Testis (tissue), 3 donors: ENCODE data around the gene SHANK1. TPM values are rescaled to one million over a fixed set of nuclear protein-coding genes. Genes with fewer than 3 reads are reported as not detected.

Experiments
- DNase-seq: peaks from one replicate; pipeline ENCODE4 v3.0.0-alpha.2; 2019
- H3K27ac ChIP-seq, 2 donors: fragments of 200-600 bp; sonication (generic); one replicate each; pipeline ENCODE4 v1.5.1; 2019
- H3K27me3 ChIP-seq: fragments of 200-600 bp; sonication (generic); one replicate; pipeline ENCODE4 v1.5.1; 2019
- H3K36me3 ChIP-seq: fragments of 200-600 bp; sonication (generic); one replicate; pipeline ENCODE4 v1.5.1; 2017; ENCODE audit warnings: low read depth; ENCODE audit errors: missing control alignments
- H3K4me1 ChIP-seq: fragments of 200-600 bp; sonication (generic); one replicate; pipeline ENCODE4 v1.5.1; 2019
- H3K4me3 ChIP-seq, 2 donors: fragments of 200-600 bp; sonication (generic); one replicate each; pipeline ENCODE4 v1.5.1; 2017 to 2019
- H3K9me3 ChIP-seq: fragments of 200-600 bp; sonication (generic); one replicate; pipeline ENCODE4 v1.5.1; 2017
- POLR2A ChIP-seq: fragments of 450-650 bp; IDR thresholded peaks from one replicate; pipeline ENCODE4 v1.6.1; 2017; ENCODE audit warnings: antibody characterized with exemption, mild to moderate bottlenecking, moderate library complexity
- WGBS, 2 donors: methylation state at CpG; one replicate each; pipeline ENCODE4 v1.1.5; 2018; 5-methylcytosine and 5-hydroxymethylcytosine counted together
- intact Hi-C: fragments of 100-400 bp; cut with DNase I; formaldehyde crosslinking; loops from one replicate; pipeline ENCODE4 v1.15.1; 2023; ENCODE audit warnings: low total_unique reads
- polyA plus RNA-seq: library from polyadenylated mRNA; stranded (reverse); fragments of 350-450 nt; fragmentation: Illumina TruSeq; extraction: RNeasy Lipid Tissue Mini Kit (QIAGEN cat#74804); gene quantifications from one replicate; pipeline ENCODE4 v1.2.3, GENCODE V29; 2014; ENCODE audit warnings: low read depth, low replicate concordance; ENCODE audit not compliant: insufficient read depth
- total RNA-seq, 2 donors: library from RNA; depleted of rRNA; stranded (reverse); fragments of >200 nt; gene quantifications; one replicate each; pipeline ENCODE4 v1.2.3, GENCODE V29; 2016
- TF ChIP-seq, protein P1 (sequence below), 3 experiments: fragments of 450-650 bp in 2 of 3; fragments of 200-600 bp in 1 of 3; sonication (generic) in 1 of 3; IDR thresholded peaks; one replicate each; pipeline ENCODE4 v1.5.1; 2016 to 2019; ENCODE audit warnings: antibody characterized with exemption in 3 of 3, mild to moderate bottlenecking in 2 of 3, moderate library complexity in 1 of 3

Gene SHANK1
- total and polyA plus RNA-seq, 3 donors from 2014 or later: 4.1 to 5.4 (median 4.5) TPM

DNA sequence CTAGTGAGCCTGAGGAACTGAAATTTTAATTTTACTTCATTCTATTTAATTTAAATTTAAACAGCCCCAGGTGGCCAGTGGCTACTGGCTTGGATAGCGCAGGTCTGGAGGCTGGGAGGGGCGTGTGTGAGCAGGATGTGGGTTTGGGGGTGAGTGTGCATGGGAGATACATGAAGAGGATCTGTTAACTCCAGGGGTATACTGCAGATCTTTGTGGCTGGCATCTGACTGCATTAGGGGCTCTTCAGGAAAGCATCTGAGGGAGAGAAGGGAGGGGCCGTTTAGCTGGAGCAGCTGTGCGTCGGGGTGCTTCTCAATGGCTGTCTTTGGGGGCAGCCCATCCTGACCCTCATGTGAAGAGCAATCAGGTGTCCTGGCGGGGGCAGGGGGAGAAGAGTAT lies 6.8 kb downstream of the SHANK1 start:
- Histone ChIP-seq H3K36me3 (no peaks in the 10 kb centered on the region), H3K4me3 (no peak overlapping the region), H3K9me3 (no peaks in the 10 kb centered on the region), H3K27me3 (no peaks in the 10 kb centered on the region), H3K27ac (no peak overlapping the region), H3K4me1 (no peaks in the 10 kb centered on the region)
- intact Hi-C loops: no loop called here
- no peak for TF ChIP-seq POLR2A
- TF ChIP-seq, protein P1, sequence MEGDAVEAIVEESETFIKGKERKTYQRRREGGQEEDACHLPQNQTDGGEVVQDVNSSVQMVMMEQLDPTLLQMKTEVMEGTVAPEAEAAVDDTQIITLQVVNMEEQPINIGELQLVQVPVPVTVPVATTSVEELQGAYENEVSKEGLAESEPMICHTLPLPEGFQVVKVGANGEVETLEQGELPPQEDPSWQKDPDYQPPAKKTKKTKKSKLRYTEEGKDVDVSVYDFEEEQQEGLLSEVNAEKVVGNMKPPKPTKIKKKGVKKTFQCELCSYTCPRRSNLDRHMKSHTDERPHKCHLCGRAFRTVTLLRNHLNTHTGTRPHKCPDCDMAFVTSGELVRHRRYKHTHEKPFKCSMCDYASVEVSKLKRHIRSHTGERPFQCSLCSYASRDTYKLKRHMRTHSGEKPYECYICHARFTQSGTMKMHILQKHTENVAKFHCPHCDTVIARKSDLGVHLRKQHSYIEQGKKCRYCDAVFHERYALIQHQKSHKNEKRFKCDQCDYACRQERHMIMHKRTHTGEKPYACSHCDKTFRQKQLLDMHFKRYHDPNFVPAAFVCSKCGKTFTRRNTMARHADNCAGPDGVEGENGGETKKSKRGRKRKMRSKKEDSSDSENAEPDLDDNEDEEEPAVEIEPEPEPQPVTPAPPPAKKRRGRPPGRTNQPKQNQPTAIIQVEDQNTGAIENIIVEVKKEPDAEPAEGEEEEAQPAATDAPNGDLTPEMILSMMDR (IDR thresholded peaks at IDR 0.05): no peak
- 85 to 88% methylated on average over 6 of the region's 6 CpGs for WGBS, 2 donors
- no peak for DNase-seq

DNA sequence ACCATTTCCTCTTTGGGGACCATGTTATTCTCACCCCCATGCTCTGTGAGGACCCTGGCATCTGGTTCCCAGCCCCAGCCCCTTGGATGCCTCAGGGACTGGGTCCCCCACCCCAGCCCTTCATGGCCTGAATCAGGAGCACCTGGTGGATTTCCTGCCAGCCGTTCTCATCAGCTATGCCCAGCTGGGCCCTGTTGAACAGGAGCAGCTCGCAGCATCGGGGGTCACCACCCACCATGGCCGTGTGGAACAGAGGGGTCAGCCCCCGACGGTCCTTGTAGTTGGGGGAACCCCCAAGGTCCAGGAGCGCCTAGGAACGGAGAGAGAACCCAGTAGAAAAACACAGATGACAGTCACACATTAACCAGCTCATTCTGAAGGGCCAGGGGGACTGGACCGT lies 7.8 kb downstream of the SHANK1 start:
- intact Hi-C loops: no loop called here
- Histone ChIP-seq H3K4me1 (no peaks in the 10 kb centered on the region), H3K4me3 (no peak overlapping the region), H3K27ac (no peak overlapping the region), H3K36me3 (no peaks in the 10 kb centered on the region), H3K27me3 (no peaks in the 10 kb centered on the region), H3K9me3 (no peaks in the 10 kb centered on the region)
- no peak for DNase-seq
- TF ChIP-seq, protein P1 (IDR thresholded peaks at IDR 0.05): no peak
- TF ChIP-seq POLR2A: no peak
- 83 to 92% methylated on average over 5 to 9 of the region's 9 CpGs for WGBS, 2 donors

- no peaks in the 10 kb centered on the region for H3K9me3 ChIP-seq
- no peaks in the 10 kb centered on the region for H3K36me3 ChIP-seq
- no peak for DNase-seq
- no peaks in the 10 kb centered on the region for H3K27me3 ChIP-seq
- intact Hi-C loops: no loop called here
- TF ChIP-seq, protein P1 (IDR thresholded peaks at IDR 0.05): no peak
- no peak for TF ChIP-seq POLR2A
- H3K27ac ChIP-seq: no peak overlapping the region
- H3K4me3 ChIP-seq: no peak overlapping the region
- WGBS, 2 donors: 88 to 93% methylated on average over 11 of the region's 11 CpGs
- no peaks in the 10 kb centered on the region for H3K4me1 ChIP-seq
These were observed 8.4 kb downstream of the SHANK1 start for GRCh38 chr19:50711196-50711595.

DNA sequence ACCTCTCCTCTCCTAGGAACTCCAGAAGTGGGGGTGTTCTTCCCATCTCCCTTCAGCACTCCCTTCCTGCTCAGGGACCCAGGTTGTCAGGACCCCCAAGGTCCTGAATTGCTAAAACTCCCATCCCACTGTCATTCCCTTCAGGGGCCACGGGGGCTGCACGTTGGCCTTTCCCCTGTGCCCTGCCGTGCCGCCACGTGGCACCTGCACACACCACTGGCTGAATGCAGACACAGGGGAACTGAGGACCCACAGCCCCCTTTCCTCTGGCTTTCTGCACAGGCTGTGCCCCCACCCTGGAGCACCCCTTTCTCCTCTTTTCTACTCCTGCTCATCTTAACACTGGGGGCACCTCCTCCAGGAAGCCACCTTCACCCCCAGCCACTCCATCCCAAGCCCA lies 9.0 kb downstream of the SHANK1 start:
- no peaks in the 10 kb centered on the region for H3K36me3 ChIP-seq
- no peak overlapping the region for H3K4me3 ChIP-seq
- H3K4me1 ChIP-seq: no peaks in the 10 kb centered on the region
- no peaks in the 10 kb centered on the region for H3K27me3 ChIP-seq
- 87 to 96% methylated on average over 5 of the region's 5 CpGs for WGBS, 2 donors
- intact Hi-C loops: no loop called here
- TF ChIP-seq, protein P1 (IDR thresholded peaks at IDR 0.05): no peak
- no peak for TF ChIP-seq POLR2A
- DNase-seq: no peak
- no peaks in the 10 kb centered on the region for H3K9me3 ChIP-seq
- no peak overlapping the region for H3K27ac ChIP-seq

GRCh38 chr19:50710094-50710493 lies 9.5 kb downstream of the SHANK1 start:
- TF ChIP-seq, protein P1 (IDR thresholded peaks at IDR 0.05): no peak
- no peak for TF ChIP-seq POLR2A
- no peak overlapping the region for H3K4me3 ChIP-seq
- H3K27ac ChIP-seq: no peak overlapping the region
- no peak for DNase-seq
- no peaks in the 10 kb centered on the region for H3K9me3 ChIP-seq
- intact Hi-C loops: no loop called here
- no peaks in the 10 kb centered on the region for H3K36me3 ChIP-seq
- H3K27me3 ChIP-seq: no peaks in the 10 kb centered on the region
- 63 to 77% methylated on average over 3 to 10 of the region's 10 CpGs for WGBS, 2 donors
- H3K4me1 ChIP-seq: no peaks in the 10 kb centered on the region
